Nephron (organoid): ENCODE results near the gene SLC29A4.

Experiments used
- H3K27ac Mint-ChIP-seq, 3 experiments: 2 replicates each; pipeline ENCODE4 v1.8.0; 2020; ENCODE audit warnings: mixed read lengths in 3 of 3, mild to moderate bottlenecking in 2 of 3, moderate library complexity in 1 of 3
- H3K27me3 Mint-ChIP-seq: 2 replicates; pipeline ENCODE4 v1.8.0; 2021; ENCODE audit warnings: low read depth, mild to moderate bottlenecking, moderate library complexity, mixed read lengths
- H3K36me3 Mint-ChIP-seq: 2 replicates; pipeline ENCODE4 v1.8.0; 2020; ENCODE audit warnings: low read depth, mixed read lengths
- H3K4me1 Mint-ChIP-seq: 2 replicates; pipeline ENCODE4 v1.8.0; 2020; ENCODE audit warnings: mixed read lengths
- H3K4me3 Mint-ChIP-seq, 3 experiments: 2 replicates each; pipeline ENCODE4 v1.8.0; 2020; ENCODE audit warnings: mild to moderate bottlenecking in 3 of 3, mixed read lengths in 3 of 3, moderate library complexity in 2 of 3
- H3K9me3 Mint-ChIP-seq: 2 replicates; pipeline ENCODE4 v1.8.0; 2020; ENCODE audit warnings: mixed read lengths
- CTCF ChIP-seq, 3 experiments: fragments of 200-600 bp; sonication (generic); IDR thresholded peaks; one replicate each; pipeline ENCODE4 v1.5.0; 2021; ENCODE audit warnings: antibody characterized with exemption in 3 of 3; ENCODE audit not compliant: unreplicated experiment in 3 of 3

SLC29A4 gene

DNA sequence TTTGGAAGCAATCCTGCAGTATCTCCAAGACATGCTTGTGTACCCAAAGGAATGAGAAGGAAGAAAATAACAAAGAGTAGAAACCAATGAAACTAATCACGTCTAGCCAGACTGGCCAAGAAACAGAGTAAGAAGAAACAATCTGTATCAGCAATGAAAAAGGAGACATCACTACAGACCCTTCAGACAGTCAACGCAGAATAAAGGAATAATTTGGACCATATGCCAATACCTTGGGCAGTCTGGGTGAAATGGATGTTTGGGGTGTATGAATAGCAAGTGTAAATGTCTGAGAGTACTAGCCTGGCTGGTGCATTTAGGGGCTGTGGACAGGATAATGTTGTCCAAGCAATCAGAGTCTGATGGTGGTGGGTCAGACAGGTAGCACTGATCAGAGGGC is 61.1 kb downstream of the SLC29A4 start:
- peaks cover 77% of the 10 kb centered on the region for H3K36me3 Mint-ChIP-seq
- no peak overlapping the region for H3K27ac Mint-ChIP-seq
- H3K9me3 Mint-ChIP-seq, result peaks cover 40% of the 10 kb centered on the region
- no peaks in the 10 kb centered on the region for H3K27me3 Mint-ChIP-seq
- H3K4me3 Mint-ChIP-seq, result no peak overlapping the region
- TF ChIP-seq CTCF (IDR thresholded peaks at IDR 0.05; ENCODE audit: unreplicated experiment in 3 of 3), result no peak
- no peaks in the 10 kb centered on the region for H3K4me1 Mint-ChIP-seq

DNA sequence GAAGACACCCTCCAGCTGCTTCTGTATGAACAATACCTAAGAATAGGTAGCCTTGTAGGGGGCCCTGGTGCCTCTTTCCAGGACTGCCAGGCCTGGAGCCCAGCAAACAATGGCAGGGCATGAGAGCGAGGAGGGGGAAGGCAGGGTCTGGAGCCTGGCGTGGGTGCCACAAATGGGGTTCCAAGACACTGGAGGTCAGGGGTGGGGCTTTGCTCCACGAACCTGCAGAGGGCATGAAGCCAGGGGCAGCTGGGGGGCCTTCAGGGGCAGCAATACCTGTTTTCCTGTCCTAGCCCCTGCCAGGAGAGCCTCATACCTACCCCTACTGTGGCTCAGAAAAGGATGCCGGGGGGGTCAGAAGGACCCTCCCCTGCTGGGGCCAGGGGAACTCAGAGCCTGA is 61.6 kb downstream of the SLC29A4 start:
- Mint-ChIP-seq H3K4me1 (peaks cover 1% of the 10 kb centered on the region), H3K4me3 (no peak overlapping the region), H3K27ac (no peak overlapping the region), H3K9me3 (peaks cover 39% of the 10 kb centered on the region), H3K27me3 (no peaks in the 10 kb centered on the region), H3K36me3 (peaks cover 75% of the 10 kb centered on the region)
- TF ChIP-seq CTCF (IDR thresholded peaks at IDR 0.05; ENCODE audit: unreplicated experiment in 3 of 3), result no peak

DNA sequence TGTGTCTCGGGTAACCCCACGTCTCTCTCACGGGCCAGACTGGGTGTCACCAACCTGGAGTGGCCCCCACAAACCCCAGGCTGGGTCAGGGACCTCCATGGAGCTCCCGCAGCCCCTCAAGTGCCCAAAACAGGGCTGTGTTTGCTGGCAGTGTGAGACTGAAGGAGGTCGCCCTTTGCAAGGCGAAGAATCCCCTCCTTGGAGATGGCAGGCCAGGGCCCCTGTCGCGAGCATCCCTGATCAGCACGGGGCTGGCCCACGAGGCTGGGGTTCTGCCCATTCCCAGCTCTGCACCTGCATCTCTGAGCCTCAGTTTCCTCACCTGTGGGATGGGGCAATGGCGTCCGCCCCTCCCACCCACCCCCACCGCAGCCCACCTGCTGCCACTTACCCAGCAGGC is 62.4 kb downstream of the SLC29A4 start:
- Mint-ChIP-seq H3K27me3 (no peaks in the 10 kb centered on the region), H3K4me1 (peaks cover 4% of the 10 kb centered on the region), H3K9me3 (peaks cover 34% of the 10 kb centered on the region), H3K27ac (no peak overlapping the region), H3K36me3 (peaks cover 69% of the 10 kb centered on the region), H3K4me3 (no peak overlapping the region)
- no peak for TF ChIP-seq CTCF (IDR thresholded peaks at IDR 0.05; ENCODE audit: unreplicated experiment in 3 of 3)

DNA sequence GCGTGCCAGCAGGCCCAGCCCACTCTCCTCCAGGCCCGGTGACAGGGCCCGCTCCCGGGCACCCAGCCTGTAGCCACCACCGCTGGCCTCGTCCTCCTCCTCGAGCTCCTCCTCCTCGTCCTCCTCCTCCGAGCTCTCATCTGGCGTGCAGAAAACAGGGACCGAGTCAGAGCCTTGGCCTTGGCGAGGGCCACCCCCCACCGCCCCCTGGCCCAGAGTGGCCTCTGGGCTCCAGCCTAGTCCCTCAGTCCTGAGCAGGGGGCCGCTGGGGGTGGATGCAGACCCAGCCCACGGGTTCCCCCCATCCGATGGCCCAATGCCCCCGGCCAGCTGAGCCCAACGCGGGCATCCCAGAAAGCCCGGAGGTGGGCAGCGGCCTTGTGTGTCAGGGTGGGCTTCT is 62.9 kb downstream of the SLC29A4 start:
- Mint-ChIP-seq H3K4me3 (no peak overlapping the region), H3K4me1 (peaks cover 6% of the 10 kb centered on the region), H3K27ac (no peak overlapping the region), H3K27me3 (no peaks in the 10 kb centered on the region), H3K9me3 (peaks cover 29% of the 10 kb centered on the region), H3K36me3 (peaks cover 65% of the 10 kb centered on the region)
- no peak for TF ChIP-seq CTCF (IDR thresholded peaks at IDR 0.05; ENCODE audit: unreplicated experiment in 3 of 3)

GRCh38 chr7:5348134-5349004 is 65.6 kb downstream of the SLC29A4 start:
- Mint-ChIP-seq H3K4me1 (peaks cover 28% of the 10 kb centered on the region), H3K36me3 (peaks cover 63% of the 10 kb centered on the region), H3K4me3 (no peak overlapping the region), H3K9me3 (peaks cover 12% of the 10 kb centered on the region), H3K27me3 (no peaks in the 10 kb centered on the region), H3K27ac (no peak overlapping the region)
- TF ChIP-seq CTCF (IDR thresholded peaks at IDR 0.05; ENCODE audit: unreplicated experiment in 3 of 3), result no peak

DNA sequence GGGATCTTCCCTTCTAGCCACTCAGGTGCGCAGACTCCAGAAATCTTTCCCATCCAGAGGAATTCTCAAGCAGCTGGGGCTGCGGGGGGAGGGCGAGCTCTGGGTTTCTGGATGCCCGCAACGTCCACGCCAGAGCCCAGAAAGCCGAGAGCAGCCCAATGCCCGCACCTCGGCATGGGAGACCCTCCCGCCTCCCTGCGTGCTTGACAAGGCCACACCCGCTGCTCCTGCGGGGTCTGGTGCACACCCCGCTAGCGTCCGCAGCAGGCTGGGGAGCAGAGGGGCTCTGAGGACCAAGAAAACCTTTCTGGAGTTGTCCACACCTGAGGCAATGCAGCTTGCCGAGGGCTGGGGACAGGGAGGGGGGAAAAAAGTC is 66.2 kb downstream of the SLC29A4 start:
- Mint-ChIP-seq H3K27ac (no peak overlapping the region), H3K4me1 (peaks cover 28% of the 10 kb centered on the region), H3K4me3 (no peak overlapping the region), H3K27me3 (no peaks in the 10 kb centered on the region), H3K9me3 (peaks cover 6% of the 10 kb centered on the region), H3K36me3 (peaks cover 61% of the 10 kb centered on the region)
- TF ChIP-seq CTCF (IDR thresholded peaks at IDR 0.05; ENCODE audit: unreplicated experiment in 3 of 3), result no peak
